HL-60 (cell line): ENCODE results near the gene AQP10.

Source experiments
- DNase-seq, 2 experiments: peaks; one replicate each; pipeline ENCODE4 v3.0.0-alpha.2; 2010 to 2020; ENCODE audit warnings: low read depth in 1 of 2, low spot score in 1 of 2
- H3K27ac ChIP-seq: fragments of 250-450 bp; sonication (Bioruptor Pico); replicated peaks from 2 replicates; pipeline ENCODE4 v1.5.1; 2020; ENCODE audit warnings: mild to moderate bottlenecking, moderate library complexity
- H3K27me3 ChIP-seq: fragments of 250-450 bp; sonication (Bioruptor Pico); 2 replicates; pipeline ENCODE4 v1.5.1; 2021; ENCODE audit warnings: mild to moderate bottlenecking, moderate library complexity; ENCODE audit not compliant: insufficient read depth, poor library complexity, severe bottlenecking
- H3K4me3 ChIP-seq: replicated peaks from 2 replicates; pipeline ENCODE4 v1.5.1; 2011; ENCODE audit warnings: mild to moderate bottlenecking, control low read depth, low read length; ENCODE audit not compliant: insufficient read depth
- GABPA ChIP-seq: IDR thresholded peaks from 2 replicates; pipeline ENCODE4 v1.6.1; 2012; ENCODE audit warnings: low read depth
- POLR2AphosphoS5 ChIP-seq: IDR thresholded peaks from 2 replicates; pipeline ENCODE4 v1.6.1; 2012; ENCODE audit warnings: low read depth
- SPI1 ChIP-seq: IDR thresholded peaks from 2 replicates; pipeline ENCODE4 v1.6.1; 2012; ENCODE audit warnings: low read depth, mild to moderate bottlenecking, borderline replicate concordance
- TF ChIP-seq, protein P1 (sequence below): IDR thresholded peaks from one replicate; pipeline ENCODE4 v1.5.1; 2011; ENCODE audit warnings: low read length, control low read depth, inconsistent platforms; ENCODE audit not compliant: insufficient read depth
- TF ChIP-seq, protein P2 (sequence below): IDR thresholded peaks from 2 replicates; pipeline ENCODE4 v1.6.1; 2012; ENCODE audit warnings: low read depth; ENCODE audit not compliant: insufficient replicate concordance

The AQP10 gene

GRCh38 chr1:154329152-154329521, 8.2 kb downstream of the AQP10 start:
- TF ChIP-seq GABPA (no peak), SPI1 (no peak), POLR2AphosphoS5 (no peak)
- TF ChIP-seq, protein P1, sequence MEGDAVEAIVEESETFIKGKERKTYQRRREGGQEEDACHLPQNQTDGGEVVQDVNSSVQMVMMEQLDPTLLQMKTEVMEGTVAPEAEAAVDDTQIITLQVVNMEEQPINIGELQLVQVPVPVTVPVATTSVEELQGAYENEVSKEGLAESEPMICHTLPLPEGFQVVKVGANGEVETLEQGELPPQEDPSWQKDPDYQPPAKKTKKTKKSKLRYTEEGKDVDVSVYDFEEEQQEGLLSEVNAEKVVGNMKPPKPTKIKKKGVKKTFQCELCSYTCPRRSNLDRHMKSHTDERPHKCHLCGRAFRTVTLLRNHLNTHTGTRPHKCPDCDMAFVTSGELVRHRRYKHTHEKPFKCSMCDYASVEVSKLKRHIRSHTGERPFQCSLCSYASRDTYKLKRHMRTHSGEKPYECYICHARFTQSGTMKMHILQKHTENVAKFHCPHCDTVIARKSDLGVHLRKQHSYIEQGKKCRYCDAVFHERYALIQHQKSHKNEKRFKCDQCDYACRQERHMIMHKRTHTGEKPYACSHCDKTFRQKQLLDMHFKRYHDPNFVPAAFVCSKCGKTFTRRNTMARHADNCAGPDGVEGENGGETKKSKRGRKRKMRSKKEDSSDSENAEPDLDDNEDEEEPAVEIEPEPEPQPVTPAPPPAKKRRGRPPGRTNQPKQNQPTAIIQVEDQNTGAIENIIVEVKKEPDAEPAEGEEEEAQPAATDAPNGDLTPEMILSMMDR = no peak
- TF ChIP-seq, protein P2, sequence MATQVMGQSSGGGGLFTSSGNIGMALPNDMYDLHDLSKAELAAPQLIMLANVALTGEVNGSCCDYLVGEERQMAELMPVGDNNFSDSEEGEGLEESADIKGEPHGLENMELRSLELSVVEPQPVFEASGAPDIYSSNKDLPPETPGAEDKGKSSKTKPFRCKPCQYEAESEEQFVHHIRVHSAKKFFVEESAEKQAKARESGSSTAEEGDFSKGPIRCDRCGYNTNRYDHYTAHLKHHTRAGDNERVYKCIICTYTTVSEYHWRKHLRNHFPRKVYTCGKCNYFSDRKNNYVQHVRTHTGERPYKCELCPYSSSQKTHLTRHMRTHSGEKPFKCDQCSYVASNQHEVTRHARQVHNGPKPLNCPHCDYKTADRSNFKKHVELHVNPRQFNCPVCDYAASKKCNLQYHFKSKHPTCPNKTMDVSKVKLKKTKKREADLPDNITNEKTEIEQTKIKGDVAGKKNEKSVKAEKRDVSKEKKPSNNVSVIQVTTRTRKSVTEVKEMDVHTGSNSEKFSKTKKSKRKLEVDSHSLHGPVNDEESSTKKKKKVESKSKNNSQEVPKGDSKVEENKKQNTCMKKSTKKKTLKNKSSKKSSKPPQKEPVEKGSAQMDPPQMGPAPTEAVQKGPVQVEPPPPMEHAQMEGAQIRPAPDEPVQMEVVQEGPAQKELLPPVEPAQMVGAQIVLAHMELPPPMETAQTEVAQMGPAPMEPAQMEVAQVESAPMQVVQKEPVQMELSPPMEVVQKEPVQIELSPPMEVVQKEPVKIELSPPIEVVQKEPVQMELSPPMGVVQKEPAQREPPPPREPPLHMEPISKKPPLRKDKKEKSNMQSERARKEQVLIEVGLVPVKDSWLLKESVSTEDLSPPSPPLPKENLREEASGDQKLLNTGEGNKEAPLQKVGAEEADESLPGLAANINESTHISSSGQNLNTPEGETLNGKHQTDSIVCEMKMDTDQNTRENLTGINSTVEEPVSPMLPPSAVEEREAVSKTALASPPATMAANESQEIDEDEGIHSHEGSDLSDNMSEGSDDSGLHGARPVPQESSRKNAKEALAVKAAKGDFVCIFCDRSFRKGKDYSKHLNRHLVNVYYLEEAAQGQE = no peak
- Histone ChIP-seq H3K27me3 (peaks cover 41% of the 10 kb centered on the region), H3K27ac (no peak overlapping the region), H3K4me3 (no peak overlapping the region)
- no peak for DNase-seq

DNA sequence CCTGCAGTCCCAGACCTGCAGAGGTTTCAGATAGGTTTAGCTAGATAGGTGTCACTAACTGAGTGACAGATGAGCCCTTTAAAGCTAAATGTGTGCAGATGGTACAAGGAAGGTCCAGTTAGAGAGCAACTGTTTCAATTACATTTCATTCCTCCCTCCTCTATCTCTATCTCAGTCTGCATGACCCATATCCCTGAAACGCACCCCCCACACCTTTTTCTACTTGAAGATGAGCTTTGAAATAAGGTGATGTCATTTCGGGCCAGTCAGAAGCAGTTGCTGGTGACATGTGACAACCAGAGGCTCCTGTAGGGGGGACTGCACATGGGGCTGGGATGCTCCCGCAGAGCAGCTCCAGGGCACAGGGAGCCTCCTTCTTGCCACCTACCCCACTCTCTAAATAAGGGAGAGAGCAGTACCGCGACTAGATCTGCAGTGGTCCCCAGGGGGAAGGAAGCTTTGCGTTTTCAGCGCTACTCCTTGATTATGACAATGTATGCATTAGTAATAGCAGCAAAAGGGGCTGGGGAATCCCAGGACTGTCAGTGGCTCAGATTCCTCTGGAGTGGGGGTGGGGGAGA, 8.7 kb downstream of the AQP10 start:
- Histone ChIP-seq H3K4me3 (no peak overlapping the region), H3K27me3 (peaks cover 41% of the 10 kb centered on the region), H3K27ac (no peak overlapping the region)
- TF ChIP-seq, protein P1 = no peak
- TF ChIP-seq GABPA (no peak), POLR2AphosphoS5 (no peak), SPI1 (no peak)
- TF ChIP-seq, protein P2 = no peak
- DNase-seq = no peak

GRCh38 chr1:154330669-154331068, 9.8 kb downstream of the AQP10 start:
- no peak for DNase-seq
- H3K27ac ChIP-seq = no peak overlapping the region
- peaks cover 35% of the 10 kb centered on the region for H3K27me3 ChIP-seq
- TF ChIP-seq, protein P1 = no peak
- TF ChIP-seq GABPA (no peak), POLR2AphosphoS5 (no peak), SPI1 (no peak)
- TF ChIP-seq, protein P2 = no peak
- H3K4me3 ChIP-seq = no peak overlapping the region
